ENCODE results near the gene ZCCHC13.
A peak's percentile ranks its signal among the peaks of the same experiment; 100 is the strongest.
"Not testable (repeated sequence)": the region's sequence is repeated elsewhere in the genome, so short reads cannot be mapped to it uniquely, and the experiment has no call there.

The ZCCHC13 gene

DNA sequence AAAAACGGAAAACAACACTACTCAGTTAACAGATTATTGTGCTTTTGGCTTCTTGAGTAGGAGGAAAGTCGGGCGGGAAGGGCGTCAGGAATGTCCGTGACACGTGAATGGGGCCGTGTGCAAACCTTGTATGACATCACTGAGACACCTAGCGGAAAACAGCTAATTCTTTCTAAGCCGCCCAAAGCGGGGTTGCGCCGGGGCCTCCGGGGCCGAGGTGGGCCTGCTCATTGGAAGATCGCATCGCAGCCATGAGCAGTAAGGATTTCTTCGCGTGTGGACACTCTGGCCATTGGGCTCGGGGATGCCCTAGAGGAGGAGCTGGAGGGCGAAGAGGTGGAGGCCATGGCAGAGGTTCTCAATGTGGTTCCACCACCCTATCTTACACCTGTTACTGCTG, at the start of gene ZCCHC13:
TSS of gene ZCCHC13 (plus strand) at position 165 of the 400 bp plus-strand sequence. CDS start at position 252, 87 bp downstream.
- no peak for DNase-seq (ENCODE audit: low spot score)

DNA sequence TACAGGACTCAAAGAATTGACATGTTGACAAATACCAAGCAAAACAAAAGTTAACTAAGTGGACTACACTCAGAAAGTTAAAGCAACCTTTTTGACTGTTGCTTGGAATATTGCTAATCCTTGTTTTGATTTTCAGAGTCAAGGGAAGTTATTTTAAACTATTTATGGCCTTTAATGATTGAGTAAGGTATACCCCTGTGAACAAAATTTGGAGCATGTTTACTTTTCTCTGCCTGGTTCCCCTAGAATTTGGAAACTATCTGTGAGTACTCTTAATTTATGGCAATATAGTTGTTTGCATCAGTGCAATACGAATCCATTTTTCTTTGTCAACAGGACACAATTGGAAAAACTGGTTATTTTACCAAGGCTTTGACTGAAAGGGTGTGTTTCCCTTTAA, 45.9 kb upstream of the ZCCHC13 start:
- DNase-seq (ENCODE audit: low spot score) = not testable (repeated sequence)

DNA sequence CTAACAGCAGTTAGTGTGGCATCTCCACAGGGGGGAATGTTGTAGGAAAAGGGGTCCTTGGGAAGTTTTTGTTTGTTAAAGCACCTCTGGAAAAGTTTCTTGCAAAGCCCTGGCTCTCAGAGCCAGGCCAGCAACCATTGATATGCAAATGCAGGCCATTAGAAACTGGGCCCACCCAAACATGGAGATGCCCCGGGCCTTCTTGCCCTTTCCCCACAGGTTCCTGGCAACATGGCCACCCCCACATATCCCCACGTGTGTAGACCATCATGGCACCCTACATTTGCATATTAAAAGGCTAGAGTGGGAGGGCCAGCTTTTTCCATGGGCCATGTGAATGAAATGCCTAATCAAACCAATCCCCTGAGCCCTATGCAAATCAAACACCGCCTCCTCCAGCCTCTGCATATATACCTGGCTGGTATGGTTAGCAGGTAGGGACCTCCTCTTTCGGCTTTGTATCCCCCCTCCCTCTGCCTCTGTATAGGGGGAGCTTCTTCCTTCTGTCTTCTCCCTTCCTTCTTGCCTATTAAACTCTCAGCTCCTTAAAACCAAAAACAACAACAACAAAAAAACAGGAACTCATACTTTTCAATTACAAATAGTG, 44.0 kb upstream of the ZCCHC13 start:
- DNase-seq (ENCODE audit: low spot score) = no peak

DNA sequence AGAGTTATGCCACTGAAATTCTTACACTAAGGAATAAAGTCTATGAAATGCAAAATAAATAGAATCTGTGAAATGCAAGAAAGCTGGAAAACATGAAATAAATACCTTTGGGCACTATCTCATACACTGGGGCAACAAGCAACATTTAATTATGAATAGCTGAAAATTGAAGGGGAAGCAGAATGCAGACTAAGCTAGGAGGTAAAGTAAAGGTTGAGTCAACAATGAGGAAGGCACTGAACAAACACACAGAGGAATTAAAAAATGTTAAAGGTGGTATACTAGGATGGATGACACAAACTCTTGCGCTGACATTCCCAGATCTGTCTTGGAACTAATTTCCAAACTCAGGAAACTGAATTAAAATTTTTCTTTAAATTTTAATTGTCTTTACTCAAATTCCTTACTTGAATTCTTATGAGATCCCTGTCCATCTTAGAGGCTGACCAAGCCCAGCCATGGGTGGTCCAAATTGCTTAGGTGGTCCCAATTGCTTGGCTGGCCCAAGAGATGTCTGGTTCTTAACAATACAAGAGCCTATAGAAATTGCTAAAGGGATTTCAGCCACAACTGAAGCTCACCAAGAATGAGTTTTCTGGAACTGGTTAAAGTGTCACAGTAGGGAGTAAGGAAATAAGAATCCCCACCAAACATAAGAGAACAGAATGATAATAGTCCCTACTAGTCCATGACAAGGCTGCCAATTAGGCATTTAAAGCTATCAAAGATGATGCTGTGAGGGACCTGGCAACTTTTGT, 41.3 kb upstream of the ZCCHC13 start:
- DNase-seq (ENCODE audit: low spot score) = no peak

DNA sequence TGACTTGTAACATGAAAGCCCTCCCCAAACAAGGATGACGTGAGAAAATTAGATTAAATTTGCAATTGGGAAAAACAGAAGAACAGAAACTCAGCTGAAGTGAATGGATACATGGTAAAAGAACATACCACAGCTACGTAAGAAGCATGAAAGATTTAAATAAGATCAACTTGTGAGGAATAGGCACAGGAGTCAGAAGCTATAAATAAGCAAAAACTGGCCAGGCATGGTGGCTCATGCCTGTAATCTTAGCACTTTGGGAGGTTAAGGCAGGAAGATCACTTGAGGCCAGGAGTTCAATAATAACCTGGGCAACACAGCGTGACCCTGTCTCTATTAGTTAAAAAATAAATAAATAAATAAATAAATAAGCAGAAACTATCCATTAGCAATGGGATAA, 33.6 kb upstream of the ZCCHC13 start:
- DNase-seq (ENCODE audit: low spot score) = no peak

DNA sequence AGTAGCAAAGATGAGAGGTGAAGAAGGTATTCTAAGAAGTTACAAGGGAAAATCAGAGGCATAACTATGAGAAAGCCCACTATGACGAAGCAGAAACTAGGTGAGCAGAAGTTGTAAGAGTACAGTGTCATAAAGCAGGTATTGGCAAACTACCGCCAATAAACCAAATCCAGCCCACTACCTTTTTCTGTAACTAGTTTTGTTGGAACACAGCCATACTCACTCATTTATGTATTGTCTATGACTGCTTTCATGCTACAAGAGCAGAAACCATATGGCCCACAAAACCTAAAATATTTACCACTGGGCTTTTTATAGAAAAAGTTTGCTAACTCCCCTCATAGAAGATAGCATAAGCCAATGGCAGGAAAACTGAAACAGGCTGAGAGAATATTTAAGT, 31.8 kb upstream of the ZCCHC13 start:
- no peak for DNase-seq (ENCODE audit: low spot score)

DNA sequence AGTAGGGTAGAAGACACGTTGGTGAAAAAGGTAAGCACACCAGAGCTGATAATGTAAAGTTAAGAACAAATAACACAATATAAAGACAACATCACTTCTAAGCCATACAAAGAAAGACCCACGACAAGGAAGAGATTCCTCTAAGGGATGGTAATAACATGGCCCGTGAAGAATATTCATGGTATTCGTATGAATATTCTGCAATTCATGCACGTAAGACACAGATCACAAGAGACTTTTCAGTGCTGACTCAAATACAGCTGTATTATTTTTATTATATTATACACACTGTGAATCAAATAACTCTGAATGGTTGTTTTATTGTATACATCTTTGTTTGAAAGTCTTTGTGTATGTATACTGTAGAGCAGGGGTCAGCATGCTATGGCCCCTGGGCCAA, 29.5 kb upstream of the ZCCHC13 start:
- no peak for DNase-seq (ENCODE audit: low spot score)

DNA sequence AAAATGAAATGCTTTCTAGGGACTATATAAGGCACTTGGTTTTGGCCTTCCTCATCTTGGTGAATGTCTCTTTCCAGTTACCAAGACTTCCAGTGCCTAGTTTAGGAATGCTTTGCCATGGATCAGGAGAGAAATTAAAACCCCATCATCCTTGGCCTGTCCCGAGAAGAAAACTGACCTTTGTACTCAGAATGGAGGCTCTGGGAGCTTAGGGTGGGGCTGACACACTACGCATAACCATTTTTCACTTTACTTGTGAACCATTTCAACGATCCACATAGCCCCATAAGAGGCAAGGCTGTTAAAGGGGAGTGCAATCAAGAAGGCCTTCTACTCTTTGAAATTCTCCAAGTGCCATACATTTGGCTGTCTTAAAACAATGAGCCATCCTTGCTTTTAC, 26.7 kb upstream of the ZCCHC13 start:
- DNase-seq (ENCODE audit: low spot score) = no peak

DNA sequence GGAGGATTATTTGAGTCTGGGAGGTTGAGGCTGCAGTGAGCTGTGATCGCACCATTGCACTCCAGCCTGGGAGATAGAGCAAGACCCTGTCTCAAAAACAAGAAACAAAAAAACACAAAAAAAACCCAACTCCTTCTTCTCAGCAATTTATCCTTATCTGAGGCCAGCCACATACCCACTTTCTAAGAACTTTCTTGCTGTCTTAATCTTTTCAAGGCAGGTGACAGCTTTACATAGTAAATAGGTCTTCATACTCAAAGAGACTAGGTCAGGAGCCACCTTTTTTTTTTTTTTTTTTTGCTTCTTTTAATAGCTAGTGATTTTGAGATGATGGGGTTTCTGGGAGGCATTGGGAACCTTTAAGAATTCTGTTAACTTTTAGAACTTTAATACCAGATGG, 26.1 kb upstream of the ZCCHC13 start:
- DNase-seq (ENCODE audit: low spot score) = no peak

DNA sequence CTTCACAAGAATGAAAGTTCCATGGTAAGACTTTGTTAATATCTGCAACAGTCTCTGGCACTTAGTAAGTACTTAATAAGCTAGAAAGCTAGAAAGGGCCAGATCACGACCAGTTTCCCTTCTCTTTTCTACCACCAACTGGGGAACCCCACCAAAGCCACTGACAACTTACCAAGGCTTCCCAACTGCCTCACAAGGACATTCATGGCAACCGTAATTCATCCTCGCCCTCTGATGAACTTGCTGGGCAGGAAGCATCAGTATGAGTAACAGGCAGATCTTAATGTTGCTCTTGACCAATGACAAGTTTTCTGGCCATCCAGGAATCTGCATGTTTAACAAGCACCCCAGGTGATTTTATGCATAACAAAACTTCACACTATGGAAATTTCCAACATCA, 23.2 kb upstream of the ZCCHC13 start:
- no peak for DNase-seq (ENCODE audit: low spot score)

DNA sequence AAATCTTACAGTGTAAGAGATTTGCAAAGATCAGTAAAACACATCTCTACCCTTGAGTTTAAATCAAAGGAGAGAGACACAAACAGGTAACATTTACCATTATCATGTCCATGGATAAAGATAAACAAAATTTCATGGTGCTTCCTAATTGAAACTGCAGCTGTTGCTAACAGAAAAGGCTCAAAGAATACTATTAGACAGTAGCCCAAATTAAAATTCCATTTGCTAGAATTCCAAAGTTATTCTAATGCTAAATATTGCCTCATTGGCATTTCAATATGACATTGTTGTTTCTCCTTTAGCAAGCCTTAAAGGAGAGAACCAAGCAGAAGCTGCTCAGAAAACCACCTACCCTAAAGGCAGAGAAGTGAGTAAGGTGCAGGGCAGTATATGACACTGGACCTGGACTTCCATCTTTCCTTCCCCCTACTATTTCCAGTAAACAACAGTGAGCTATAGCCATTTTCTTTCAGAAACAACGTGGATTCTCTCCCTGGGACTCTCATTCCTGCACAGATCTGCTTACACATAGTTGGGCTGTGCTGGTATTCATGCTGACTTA, 19.5 kb upstream of the ZCCHC13 start:
- no peak for DNase-seq (ENCODE audit: low spot score)

DNA sequence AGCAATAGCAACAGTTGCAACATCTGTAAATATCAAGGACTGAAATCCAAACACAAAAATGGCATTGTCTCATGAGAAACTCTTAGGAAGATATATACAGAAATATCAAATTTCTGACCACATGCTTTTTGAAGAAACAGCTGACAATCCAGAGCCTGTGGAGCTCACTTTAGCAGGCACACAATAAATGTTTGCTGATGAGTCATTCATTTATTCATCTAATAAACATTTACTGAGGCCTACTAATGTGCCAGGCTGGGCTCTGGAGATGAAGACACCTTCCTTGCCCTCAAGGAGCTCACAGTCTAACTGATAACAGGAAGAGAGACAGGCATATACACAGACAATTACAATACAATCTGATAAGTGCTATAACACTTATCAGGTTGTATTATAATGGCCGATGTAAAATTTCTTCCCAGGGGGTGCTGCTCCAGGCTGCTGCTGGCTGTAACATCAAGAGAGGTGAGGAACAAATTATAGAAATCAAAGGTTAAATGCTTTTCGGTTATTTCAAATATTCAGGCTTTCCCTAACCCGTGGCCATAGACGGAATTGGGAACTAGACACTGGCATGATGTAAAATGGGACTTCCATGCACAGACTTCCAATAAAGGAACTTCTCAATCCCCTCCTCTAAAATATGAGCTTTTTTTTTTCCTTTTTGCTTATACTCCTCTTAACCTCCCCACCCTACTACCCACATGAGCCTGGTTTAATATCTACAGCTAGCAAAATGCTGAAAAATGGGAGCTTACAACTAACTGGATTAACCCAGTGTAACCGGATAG, 16.8 kb upstream of the ZCCHC13 start:
- peak; percentile 41 for DNase-seq (ENCODE audit: low spot score)

DNA sequence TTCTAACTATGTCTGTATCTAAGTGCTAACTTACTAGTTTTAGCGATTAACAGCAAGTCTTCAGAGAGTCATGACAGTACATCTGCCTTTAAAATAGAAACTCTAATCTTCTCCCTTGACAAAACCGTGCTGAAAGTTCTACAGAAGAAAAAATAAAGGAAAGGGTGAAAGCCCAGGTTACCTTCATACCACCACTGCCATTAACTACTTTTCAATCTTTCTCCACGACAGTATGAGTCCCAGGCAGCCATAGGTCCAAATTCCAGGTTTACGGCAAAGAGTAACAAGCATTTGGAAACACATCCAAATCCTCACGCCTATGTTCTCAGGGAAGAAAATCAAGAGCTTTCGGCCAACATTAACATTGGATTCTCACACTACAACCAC, 12.4 kb upstream of the ZCCHC13 start:
- no peak for DNase-seq (ENCODE audit: low spot score)

DNA sequence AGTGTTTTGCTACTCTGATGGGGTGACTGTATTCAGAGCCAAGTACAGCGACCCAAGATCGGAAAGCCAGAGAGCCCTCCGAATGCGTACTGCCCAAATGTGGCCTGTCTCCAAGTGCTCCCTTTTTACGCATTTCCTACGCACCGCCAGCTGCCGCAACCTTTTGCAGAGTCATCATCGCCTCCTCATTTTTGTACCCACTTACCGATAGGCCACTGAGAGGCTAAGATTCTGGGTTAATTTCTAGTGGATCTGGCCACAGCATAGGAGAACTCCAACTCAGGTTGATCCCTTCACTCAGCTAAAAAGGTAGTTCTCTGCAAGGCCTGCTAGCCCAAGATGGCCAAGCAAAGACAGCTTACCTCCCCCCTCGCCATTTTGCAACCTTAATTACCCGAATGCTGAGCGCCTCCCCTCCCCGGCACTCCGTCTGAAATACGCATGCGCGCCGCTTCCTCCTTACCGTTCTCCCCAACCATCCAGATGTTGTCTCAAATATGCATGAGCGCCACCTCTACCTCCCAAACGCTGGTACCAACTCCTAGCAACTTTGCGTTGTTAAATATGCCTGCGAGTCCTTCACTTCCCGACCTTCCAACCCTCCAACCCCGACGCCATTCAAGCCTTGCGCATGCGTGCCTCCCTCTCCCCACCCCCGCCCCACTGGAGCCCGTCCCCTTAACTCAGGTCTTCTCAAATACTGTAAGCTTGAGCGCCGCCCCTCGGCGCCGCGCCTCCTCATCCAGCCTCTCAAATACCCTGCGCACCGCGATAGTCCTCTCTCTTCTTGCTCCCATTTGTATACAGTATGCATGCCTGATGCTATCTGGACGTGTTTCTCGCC, 11.8 kb upstream of the ZCCHC13 start:
- DNase-seq (ENCODE audit: low spot score) = peak; percentile 90

DNA sequence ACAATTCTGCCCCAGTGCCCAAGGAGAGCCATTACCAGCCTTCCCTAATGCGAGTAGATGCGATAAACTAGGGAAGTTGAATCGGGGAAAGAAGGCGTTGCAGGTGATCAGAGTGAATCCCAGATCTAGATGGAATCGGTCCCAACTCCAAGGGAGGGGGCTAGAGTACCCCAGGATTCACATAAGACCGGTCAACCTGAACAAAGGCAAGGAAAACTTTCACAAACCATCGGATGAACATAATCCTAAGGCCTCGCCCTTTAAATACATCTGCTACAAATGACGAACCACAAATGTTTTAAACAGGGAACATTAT, 11.2 kb upstream of the ZCCHC13 start:
- no peak for DNase-seq (ENCODE audit: low spot score)

DNA sequence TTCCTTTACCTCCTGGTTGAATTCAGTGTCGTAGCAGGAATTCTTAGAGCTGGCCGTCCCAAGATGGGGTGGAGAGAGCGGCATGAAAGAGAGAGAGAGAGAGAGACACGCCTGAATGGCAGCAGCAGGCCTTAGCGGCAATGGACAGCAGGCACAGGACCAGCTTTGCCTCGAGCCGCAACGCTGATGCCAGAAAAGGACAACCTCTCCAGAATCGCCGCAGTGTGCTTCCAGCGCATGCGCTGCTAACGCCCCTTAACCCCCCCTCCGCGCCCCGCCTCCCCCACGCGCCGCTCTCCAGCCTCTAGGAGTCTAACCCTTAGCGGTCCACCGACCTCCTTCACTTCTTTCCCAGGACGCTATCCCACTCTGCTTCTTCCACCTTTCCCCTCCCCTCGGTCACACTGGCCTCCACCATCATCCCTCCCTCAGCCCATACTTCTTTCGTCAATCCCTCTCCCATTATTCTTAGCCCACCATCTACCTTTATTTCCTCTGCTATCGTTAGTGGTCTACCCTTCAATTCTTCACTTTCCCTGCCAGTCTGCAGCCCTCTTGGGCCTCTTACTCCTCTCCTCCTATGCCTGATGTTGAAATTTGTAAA, 10.5 kb upstream of the ZCCHC13 start:
- DNase-seq (ENCODE audit: low spot score) = peak; percentile 76

DNA sequence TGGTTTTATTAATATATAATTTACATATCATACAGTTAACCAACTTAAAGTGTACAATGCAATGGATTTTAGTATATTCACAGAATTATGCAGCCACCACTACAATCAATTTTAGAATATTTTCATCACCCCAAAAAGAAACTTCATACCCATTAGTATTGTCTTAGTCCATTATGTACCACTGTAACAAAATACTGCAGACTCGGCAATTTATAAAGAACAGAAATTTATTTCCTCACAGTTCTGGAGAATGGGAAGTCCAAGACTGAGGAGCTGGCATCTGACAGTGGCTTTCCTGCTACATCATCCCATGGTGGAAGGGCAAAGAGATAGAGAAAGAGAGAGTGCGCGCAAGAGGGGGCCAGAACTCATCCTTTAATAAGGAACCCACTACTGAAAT, 8.9 kb upstream of the ZCCHC13 start:
- DNase-seq (ENCODE audit: low spot score) = no peak

DNA sequence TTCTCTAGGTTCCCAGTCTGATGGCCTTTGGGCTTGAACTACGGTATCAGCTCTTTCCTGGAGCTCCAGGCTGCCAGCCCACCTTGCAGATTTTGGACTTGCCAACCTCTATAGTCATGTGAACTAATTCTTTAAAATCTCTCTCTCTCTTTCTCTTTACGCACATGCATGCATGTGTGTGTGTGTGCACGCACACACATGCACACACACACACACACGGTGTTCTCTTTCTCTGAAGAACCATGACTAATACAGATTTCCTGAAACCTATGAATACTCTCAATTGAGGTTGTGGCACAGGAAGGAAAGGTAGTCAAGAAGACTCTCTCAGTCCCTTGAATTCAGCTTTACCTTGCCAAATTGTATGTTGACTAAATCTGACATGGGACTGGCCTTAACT, 6.2 kb upstream of the ZCCHC13 start:
- no peak for DNase-seq (ENCODE audit: low spot score)

DNA sequence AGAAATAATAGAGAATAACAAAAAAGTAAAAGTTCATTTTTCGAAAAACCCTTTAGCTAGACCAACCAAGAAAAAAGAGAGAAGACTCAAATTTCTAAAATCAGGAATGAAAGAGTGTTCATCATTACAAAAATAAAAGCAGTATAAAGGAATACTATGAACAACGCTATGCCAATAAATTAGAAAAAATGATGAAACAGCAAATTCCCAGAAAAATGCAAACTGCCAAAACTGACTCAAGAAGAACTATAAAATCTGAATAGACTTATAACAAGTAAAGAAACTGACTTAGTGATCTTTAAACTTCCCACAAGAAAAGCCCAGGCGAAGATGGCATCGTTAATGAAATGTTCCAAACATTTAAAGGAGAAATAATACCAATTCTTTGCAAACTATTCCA, 3.1 kb upstream of the ZCCHC13 start:
- DNase-seq (ENCODE audit: low spot score) = no peak

DNA sequence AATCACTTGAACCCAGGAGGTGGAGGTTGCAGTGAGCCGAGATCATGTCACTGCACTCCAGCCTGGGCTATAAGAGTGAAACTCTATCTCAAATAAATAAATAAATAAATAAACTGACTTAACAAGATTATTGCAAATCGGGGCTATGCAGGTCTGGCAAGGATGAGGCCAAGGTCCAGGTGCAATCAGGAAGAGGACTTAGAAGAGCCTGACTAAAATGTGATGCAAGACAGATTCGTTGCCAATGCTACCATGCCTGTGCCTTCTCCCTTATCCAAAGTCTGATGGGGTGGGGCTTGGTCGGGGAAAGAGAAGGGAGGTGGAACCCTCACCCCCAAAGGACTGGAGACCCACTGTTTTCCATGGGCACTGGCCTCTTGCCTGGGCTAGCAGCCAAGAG, 14.7 kb downstream of the ZCCHC13 start:
- no peak for DNase-seq (ENCODE audit: low spot score)

DNA sequence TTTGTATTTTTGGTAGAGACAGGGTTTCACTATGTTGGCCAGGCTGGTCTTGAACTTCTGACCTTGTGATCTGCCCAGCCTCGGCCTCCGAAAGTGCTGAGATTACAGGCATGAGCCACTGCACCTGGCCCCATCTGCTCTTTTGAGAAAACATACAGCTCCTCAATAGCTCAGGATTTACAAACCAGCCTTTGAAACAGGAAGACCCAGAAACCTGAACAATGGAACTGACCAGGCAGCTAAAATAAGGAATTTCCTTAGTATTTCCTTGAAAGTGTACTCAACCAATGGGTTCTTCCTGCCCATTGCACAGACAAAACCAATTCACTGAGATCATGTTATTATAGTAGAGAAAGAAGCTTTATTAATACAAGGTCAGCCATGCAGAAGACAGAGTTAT, 15.3 kb downstream of the ZCCHC13 start:
- not testable (repeated sequence) for DNase-seq (ENCODE audit: low spot score)

DNA sequence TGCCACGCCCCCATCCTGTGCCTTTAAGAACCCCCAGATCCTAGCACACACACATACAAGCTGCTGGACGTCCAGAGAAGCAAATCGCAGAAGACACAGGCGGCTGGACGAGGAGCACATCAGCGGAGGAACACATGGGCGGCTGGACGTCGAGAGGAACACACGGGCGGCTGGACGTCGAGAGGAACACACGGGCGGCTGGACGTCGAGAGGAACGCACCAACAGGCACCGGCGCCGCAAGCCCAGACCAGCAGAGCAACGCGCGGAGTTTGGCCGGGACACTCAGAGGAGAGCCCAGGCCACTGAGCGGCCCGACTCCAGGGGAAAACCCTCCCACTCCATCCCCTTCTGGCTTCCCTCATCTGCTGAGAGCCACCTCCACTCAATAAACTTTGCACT, 17.2 kb downstream of the ZCCHC13 start:
- DNase-seq (ENCODE audit: low spot score) = no peak
